Thymus (tissue), 11 donors: Measurements from ENCODE around the gene EFNA3. TPM values are rescaled to one million over a fixed set of nuclear protein-coding genes. Genes with fewer than 3 reads are reported as not detected.
A peak's percentile ranks its signal among the peaks of the same experiment; 100 is the strongest.

Experiments
- DNase-seq, 9 donors: peaks; one replicate each; pipeline ENCODE4 v3.0.0-alpha.2; 2013; ENCODE audit warnings: low spot score in 9 of 9, low read depth in 6 of 9, missing footprints in 1 of 9
- H3K27ac ChIP-seq, 2 donors: one replicate each; pipeline ENCODE4 v1.5.1; 2013; ENCODE audit warnings: control low read depth in 1 of 2, low read depth in 1 of 2, low read length in 1 of 2, mild to moderate bottlenecking in 1 of 2, moderate library complexity in 1 of 2
- H3K27me3 ChIP-seq, 2 donors: one replicate each; pipeline ENCODE4 v1.5.1; 2013; ENCODE audit warnings: low read length in 1 of 2; ENCODE audit not compliant: control insufficient read depth in 2 of 2, insufficient read depth in 1 of 2
- H3K36me3 ChIP-seq, 2 donors: one replicate each; pipeline ENCODE4 v1.5.1; 2013; ENCODE audit warnings: low read length in 1 of 2, mild to moderate bottlenecking in 1 of 2, moderate library complexity in 1 of 2; ENCODE audit not compliant: control insufficient read depth in 2 of 2, insufficient read depth in 2 of 2
- H3K4me1 ChIP-seq, 2 donors: one replicate each; pipeline ENCODE4 v1.5.1; 2013; ENCODE audit warnings: low read length in 2 of 2; ENCODE audit not compliant: control insufficient read depth in 2 of 2, insufficient read depth in 2 of 2
- H3K4me3 ChIP-seq, 2 donors: one replicate each; pipeline ENCODE4 v1.5.1; 2013; ENCODE audit warnings: low read length in 2 of 2, control low read depth in 1 of 2, mild to moderate bottlenecking in 1 of 2
- H3K9me3 ChIP-seq, 2 donors: one replicate each; pipeline ENCODE4 v1.5.1; 2013; ENCODE audit warnings: low read length in 1 of 2, mild to moderate bottlenecking in 1 of 2; ENCODE audit not compliant: control insufficient read depth in 2 of 2, insufficient read depth in 1 of 2
- WGBS: extraction: QIAGEN DNeasy Blood & Tissue Kit; methylation state at CpG from one replicate; pipeline ENCODE4 v1.1.7; 2013; 5-methylcytosine and 5-hydroxymethylcytosine counted together
- polyA plus RNA-seq: library from polyadenylated mRNA; stranded (reverse); fragments of 200-250 nt; gene quantifications from one replicate; pipeline ENCODE4 v1.2.3, GENCODE V29; 2013
- total RNA-seq: library from RNA; stranded (reverse); fragments of 120-200 nt; gene quantifications from one replicate; pipeline ENCODE4 v1.2.4, GENCODE V29; 2013
- donor health status: healthy.

The EFNA3 gene
- total and polyA plus RNA-seq, 2 donors, result 2.1 to 3.4 TPM

DNA sequence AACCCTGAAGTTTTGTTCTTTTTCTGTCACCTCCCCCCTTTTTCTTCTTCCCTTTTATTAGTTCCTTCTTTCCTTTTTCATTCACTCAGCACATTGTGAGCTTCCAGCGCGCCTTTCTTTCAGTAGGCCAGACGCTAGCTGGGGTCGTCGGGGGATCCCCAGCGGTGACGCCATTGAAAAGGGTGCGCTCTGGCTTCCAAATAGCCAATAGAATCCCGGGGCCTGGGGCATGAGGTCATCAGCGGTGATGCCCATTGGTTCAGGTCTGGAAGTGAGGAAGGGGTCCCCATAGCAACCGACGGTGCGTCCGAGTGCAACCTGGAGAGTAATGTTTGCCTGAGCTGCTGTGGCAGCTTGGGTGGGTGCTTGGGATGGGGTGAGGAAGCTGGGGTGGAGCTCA lies 6.9 kb upstream of the EFNA3 start:
- 83% methylated on average over 14 of the region's 14 CpGs for WGBS
- Histone ChIP-seq H3K9me3 (no peaks in the 10 kb centered on the region), H3K27ac (no peak overlapping the region), H3K4me3 (no peak overlapping the region), H3K27me3 (peaks cover 0 to 62% of the 10 kb centered on the region in 2 donors), H3K4me1 (peaks cover 9 to 37% of the 10 kb centered on the region in 2 donors), H3K36me3 (peaks cover 3 to 9% of the 10 kb centered on the region in 2 donors)
- DNase-seq, result peak in 1 of 9 donors; percentile 12

DNA sequence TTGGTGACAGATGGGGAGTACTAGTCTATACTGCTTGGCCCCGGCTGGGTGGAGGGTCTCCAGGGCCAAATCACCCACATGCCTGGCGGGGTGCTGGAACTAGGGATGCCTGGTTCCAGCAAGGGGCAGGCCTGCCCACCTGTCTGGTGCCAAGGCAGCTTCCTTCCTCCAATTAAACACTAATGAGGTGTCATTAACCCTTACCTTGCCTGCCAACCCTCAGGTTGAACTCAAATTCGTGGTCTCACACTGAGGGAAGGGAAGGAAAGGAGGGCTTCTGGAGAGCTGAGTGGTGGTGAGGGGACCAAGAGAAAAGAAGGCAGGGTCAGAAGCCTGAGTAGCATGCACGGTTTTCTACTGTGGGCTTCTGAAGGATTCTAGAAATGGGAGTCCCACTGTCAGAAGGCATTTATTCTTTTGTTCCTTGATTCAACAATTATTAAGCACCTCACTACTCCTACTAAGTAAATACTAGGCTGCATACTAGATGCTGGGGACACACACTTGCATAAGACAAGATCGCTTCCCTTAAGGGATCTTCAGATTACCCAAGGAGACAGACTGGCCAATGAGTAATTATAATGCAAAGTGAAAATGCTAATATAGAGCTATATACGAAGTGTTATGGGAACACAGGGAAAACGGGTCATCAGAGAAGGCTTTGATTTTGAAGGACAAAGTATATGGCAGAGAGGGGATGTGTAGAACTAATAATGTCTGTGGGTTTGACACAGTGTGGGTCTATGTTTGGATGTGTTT lies 5.9 kb upstream of the EFNA3 start:
- 85% methylated on average over 7 of the region's 7 CpGs for WGBS
- peaks cover 9 to 40% of the 10 kb centered on the region in 2 donors for H3K4me1 ChIP-seq
- no peak for DNase-seq
- no peak overlapping the region for H3K4me3 ChIP-seq
- peaks cover 0 to 72% of the 10 kb centered on the region in 2 donors for H3K27me3 ChIP-seq
- no peaks in the 10 kb centered on the region for H3K9me3 ChIP-seq
- peaks cover 3% of the 10 kb centered on the region in 2 donors for H3K36me3 ChIP-seq
- no peak overlapping the region for H3K27ac ChIP-seq

DNA sequence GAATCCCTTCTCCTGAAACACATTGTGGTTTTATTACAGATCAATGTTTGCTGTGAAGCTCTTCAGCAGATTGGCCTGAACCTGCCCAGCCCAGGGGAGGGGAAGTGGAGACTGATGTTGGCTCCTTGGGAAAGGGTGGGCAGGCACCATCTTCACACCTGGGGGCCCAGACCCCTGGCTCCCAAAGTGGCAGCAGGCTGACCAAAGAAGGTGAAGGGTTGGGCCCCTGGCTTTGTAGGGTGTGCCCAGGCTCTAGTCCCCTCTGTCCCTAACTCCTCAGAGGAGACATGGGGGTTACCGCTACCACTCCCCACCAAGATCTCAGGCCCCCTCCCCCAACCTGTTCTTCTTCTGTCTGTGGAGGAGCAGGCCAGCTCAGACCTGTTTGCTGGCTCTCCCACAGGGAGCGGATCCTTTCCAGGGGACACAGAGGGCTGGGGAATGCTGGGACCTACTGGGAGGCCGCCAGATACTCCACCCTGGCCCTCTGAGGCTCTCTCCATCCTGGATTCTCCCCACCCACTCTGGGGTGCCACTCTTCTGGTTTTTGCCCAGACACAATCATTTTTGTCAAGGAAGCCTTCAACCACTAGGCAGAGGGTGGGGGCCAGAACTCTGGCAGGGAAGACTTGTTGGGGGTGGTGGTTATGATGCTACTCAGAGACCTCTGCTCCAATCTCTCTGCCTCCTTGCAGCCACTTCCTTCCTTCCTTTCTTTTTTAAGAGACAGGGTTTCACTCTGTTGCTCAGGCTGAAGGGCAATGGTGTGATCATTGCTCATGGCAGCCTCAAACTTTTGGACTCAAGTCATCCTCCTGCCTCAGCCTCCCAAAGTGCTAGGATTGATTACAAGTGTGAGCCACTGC lies 5.0 kb upstream of the EFNA3 start:
- Histone ChIP-seq H3K27me3 (peaks cover 8 to 81% of the 10 kb centered on the region in 2 donors), H3K36me3 (peaks cover 3% of the 10 kb centered on the region in 2 donors), H3K4me1 (peaks cover 9 to 40% of the 10 kb centered on the region in 2 donors), H3K4me3 (no peak overlapping the region), H3K9me3 (no peaks in the 10 kb centered on the region), H3K27ac (no peak overlapping the region)
- WGBS, result 89% methylated on average over 3 of the region's 3 CpGs
- DNase-seq, result peak in 1 of 9 donors; percentile 34

DNA sequence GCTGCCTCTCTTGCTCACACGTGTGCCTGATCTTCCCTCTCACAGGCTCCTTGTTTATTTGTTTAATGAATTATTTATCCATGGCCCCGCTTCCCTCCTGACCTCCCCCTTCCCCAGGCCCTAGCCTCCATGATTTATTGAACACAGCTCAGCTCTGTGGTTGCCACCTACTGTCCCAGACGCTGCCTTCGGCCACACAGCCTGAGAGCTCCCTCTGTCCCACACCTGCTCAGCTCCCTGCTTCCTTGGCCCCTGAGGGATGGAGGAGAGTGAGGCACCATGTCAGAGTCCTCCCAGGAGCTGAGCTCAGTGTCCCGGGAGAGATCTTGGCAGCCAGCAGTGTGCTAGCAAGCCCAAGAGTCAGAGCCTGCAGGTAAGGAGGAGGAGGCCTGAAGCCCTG lies 3.1 kb upstream of the EFNA3 start:
- Histone ChIP-seq H3K9me3 (peaks cover 0 to 7% of the 10 kb centered on the region in 2 donors), H3K4me1 (peaks cover 11 to 49% of the 10 kb centered on the region in 2 donors)

DNA sequence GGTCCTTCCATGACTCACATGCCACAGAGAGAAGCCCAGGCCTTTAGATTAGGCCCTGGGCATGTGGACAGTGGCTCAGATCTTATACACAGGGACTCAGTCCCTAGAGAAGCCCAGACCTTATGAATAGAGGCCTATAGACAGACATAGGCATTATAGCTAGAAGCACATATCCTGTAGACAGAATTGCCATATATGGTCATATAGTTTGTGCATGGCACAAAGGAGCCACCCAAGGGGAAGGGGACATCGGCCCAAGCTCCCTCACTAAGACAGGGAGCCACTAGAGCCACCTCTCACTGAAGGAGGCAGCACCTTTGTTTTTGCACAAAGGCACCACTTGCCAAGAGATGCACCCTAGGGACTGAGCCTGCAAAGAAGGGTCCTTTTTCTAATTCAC lies 2.3 kb upstream of the EFNA3 start:
- Histone ChIP-seq H3K36me3 (no peaks in the 10 kb centered on the region), H3K9me3 (peaks cover 0 to 12% of the 10 kb centered on the region in 2 donors), H3K27me3 (peaks cover 33 to 87% of the 10 kb centered on the region in 2 donors), H3K27ac (no peak overlapping the region), H3K4me1 (peaks cover 12 to 49% of the 10 kb centered on the region in 2 donors), H3K4me3 (no peak overlapping the region)
- WGBS, result 77% methylated on average over 1 of the region's 1 CpG
- DNase-seq, result no peak

More for the DNA sequence above, 3.1 kb upstream of the EFNA3 start:
- Histone ChIP-seq H3K27me3 (peaks cover 24 to 87% of the 10 kb centered on the region in 2 donors), H3K27ac (no peak overlapping the region), H3K36me3 (no peaks in the 10 kb centered on the region), H3K4me3 (no peak overlapping the region)
- DNase-seq, result no peak
- 96% methylated on average over 5 of the region's 5 CpGs for WGBS

DNA sequence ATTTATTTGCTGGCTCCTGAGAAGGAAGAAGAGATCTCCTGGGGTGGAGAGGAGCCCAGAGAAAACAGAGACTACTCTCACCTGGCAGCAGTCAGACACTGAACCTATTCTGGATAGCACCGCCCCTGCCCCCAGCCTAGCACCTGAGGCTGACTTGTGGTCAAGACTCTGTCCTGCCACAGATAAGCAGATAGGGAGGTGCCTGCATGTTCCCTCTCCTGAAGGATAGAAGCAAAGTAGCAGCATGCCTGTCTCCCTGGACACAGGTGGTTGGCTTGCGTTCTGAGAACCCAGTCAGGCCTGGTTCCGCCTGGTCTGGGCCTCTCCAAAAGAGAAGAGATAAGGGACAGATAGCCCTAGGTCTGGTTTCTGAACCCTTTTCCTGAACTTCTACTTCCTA lies 1.3 kb upstream of the EFNA3 start:
- Histone ChIP-seq H3K27me3 (peaks cover 42 to 87% of the 10 kb centered on the region in 2 donors), H3K4me1 (peaks cover 16 to 52% of the 10 kb centered on the region in 2 donors), H3K36me3 (no peaks in the 10 kb centered on the region), H3K9me3 (peaks cover 0 to 12% of the 10 kb centered on the region in 2 donors), H3K27ac (no peak overlapping the region), H3K4me3 (no peak overlapping the region)
- no peak for DNase-seq
- WGBS, result 98% methylated on average over 3 of the region's 3 CpGs

DNA sequence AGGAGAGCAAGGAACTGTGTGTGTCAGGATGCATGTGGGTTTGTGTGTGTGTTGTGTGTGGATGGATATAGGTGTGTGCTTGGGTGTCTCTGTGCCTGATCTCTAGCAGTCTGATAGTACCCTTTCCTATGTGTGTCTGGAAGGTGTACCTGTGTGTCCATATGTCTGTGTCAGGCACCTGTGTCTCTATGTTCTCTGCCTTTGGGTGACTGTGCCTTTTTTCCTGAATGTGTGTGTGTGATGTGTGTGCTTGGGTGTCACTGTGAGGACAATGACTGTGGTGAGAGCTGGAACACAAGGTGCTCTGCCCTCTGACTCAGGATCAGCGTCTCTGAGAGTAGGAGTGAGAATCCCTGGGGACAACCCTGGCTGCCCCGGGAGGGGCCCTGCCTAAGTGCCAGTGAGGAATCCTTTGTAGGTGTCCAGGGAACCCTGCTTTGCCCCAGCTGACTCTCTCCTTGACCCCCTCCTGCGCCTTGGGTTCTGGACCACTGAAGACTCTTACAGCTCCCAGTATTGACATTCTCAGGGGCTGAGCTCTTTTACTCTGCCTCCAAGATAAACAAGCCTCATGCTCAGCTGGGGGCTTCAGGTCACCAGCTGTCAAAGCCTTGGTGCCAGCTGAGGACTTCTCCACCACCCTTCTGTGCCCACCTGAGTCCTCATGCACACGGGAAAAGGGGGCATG lies 735 bp upstream of the EFNA3 start:
- peaks cover 47 to 88% of the 10 kb centered on the region in 2 donors for H3K27me3 ChIP-seq
- H3K36me3 ChIP-seq, result no peaks in the 10 kb centered on the region
- H3K4me1 ChIP-seq, result peaks cover 16 to 58% of the 10 kb centered on the region in 2 donors
- WGBS, result 95% methylated on average over 4 of the region's 4 CpGs
- no peak overlapping the region for H3K27ac ChIP-seq
- no peak overlapping the region for H3K4me3 ChIP-seq
- H3K9me3 ChIP-seq, result peaks cover 0 to 12% of the 10 kb centered on the region in 2 donors
- no peak for DNase-seq

DNA sequence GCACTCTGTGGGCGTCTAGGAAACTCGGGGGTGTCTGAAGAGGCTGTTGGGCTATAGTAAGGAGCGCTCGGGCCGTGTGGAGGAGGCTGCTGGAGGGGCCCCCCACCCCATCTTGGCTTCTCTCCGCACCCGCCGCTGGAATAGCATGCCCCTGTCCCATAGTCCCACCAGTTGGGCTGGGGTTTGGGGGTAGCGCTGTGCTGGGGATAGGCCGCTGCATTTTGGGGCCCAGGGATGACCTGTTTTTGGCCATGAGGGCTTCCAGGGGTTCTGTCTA lies 511 bp downstream of the EFNA3 start:
- Histone ChIP-seq H3K4me3 (peak overlapping the region; percentile 22 to 37), H3K27me3 (peaks cover 60 to 90% of the 10 kb centered on the region in 2 donors), H3K9me3 (peaks cover 0 to 15% of the 10 kb centered on the region in 2 donors), H3K27ac (no peak overlapping the region), H3K4me1 (peaks cover 16 to 60% of the 10 kb centered on the region in 2 donors), H3K36me3 (no peaks in the 10 kb centered on the region)
- no peak for DNase-seq
- WGBS, result 8% methylated on average over 10 of the region's 10 CpGs
